Mucosa of rectum (tissue), 2 donors: ENCODE data around the gene KCNJ12.

Source experiments
- H3K27ac ChIP-seq, 2 donors: one replicate each; pipeline ENCODE4 v1.7.0; 2013; ENCODE audit warnings: inconsistent platforms in 2 of 2, low read depth in 2 of 2, low read length in 2 of 2
- H3K27me3 ChIP-seq, 2 donors: one replicate each; pipeline ENCODE4 v1.7.0; 2013; ENCODE audit warnings: low read length in 2 of 2; ENCODE audit not compliant: control insufficient read depth in 2 of 2, insufficient read depth in 2 of 2
- H3K36me3 ChIP-seq, 2 donors: one replicate each; pipeline ENCODE4 v1.7.0; 2013; ENCODE audit warnings: low read length in 2 of 2; ENCODE audit not compliant: control insufficient read depth in 2 of 2, insufficient read depth in 2 of 2
- H3K4me1 ChIP-seq, 2 donors: one replicate each; pipeline ENCODE4 v1.7.0; 2013; ENCODE audit warnings: low read length in 2 of 2, mild to moderate bottlenecking in 1 of 2; ENCODE audit not compliant: control insufficient read depth in 2 of 2, insufficient read depth in 2 of 2
- H3K4me3 ChIP-seq, 2 donors: one replicate each; pipeline ENCODE4 v1.7.0; 2013; ENCODE audit warnings: low read length in 2 of 2
- H3K9ac ChIP-seq, 2 donors: one replicate each; pipeline ENCODE4 v1.7.0; 2013; ENCODE audit warnings: low read length in 2 of 2, low read depth in 1 of 2, mild to moderate bottlenecking in 1 of 2
- H3K9me3 ChIP-seq, 2 donors: one replicate each; pipeline ENCODE4 v1.7.0; 2013; ENCODE audit warnings: low read length in 2 of 2; ENCODE audit not compliant: control insufficient read depth in 2 of 2
- donor health status: healthy.
- donor health status: Normal muscosa, but diverticular disease.

KCNJ12 gene

GRCh38 chr17:21368545-21369246 is 7.5 kb upstream of the KCNJ12 start:
- no peak overlapping the region for H3K27ac ChIP-seq
- H3K9ac ChIP-seq = no peak overlapping the region
- H3K27me3 ChIP-seq = peaks cover 0 to 4% of the 10 kb centered on the region in 2 donors
- H3K36me3 ChIP-seq = no peaks in the 10 kb centered on the region
- H3K4me1 ChIP-seq = no peaks in the 10 kb centered on the region
- no peak overlapping the region for H3K4me3 ChIP-seq
- no peaks in the 10 kb centered on the region for H3K9me3 ChIP-seq

- Histone ChIP-seq H3K9ac (no peak overlapping the region), H3K27ac (no peak overlapping the region), H3K27me3 (peaks cover 0 to 6% of the 10 kb centered on the region in 2 donors)
These were observed 6.8 kb upstream of the KCNJ12 start for GRCh38 chr17:21369395-21369794.

GRCh38 chr17:21370430-21370829 is 5.7 kb upstream of the KCNJ12 start:
- no peak overlapping the region for H3K9ac ChIP-seq

More at GRCh38 chr17:21369395-21369794, 6.8 kb upstream of the KCNJ12 start:
- Histone ChIP-seq H3K9me3 (no peaks in the 10 kb centered on the region), H3K36me3 (no peaks in the 10 kb centered on the region), H3K4me3 (no peak overlapping the region), H3K4me1 (no peaks in the 10 kb centered on the region)

GRCh38 chr17:21371511-21372081 is 4.6 kb upstream of the KCNJ12 start:
- H3K4me1 ChIP-seq = peaks cover 0 to 4% of the 10 kb centered on the region in 2 donors
- no peaks in the 10 kb centered on the region for H3K36me3 ChIP-seq
- no peaks in the 10 kb centered on the region for H3K9me3 ChIP-seq
- H3K9ac ChIP-seq = no peak overlapping the region
- peaks cover 5 to 9% of the 10 kb centered on the region in 2 donors for H3K27me3 ChIP-seq
- H3K27ac ChIP-seq = no peak overlapping the region
- H3K4me3 ChIP-seq = no peak overlapping the region

More at GRCh38 chr17:21370430-21370829, 5.7 kb upstream of the KCNJ12 start:
- Histone ChIP-seq H3K4me1 (no peaks in the 10 kb centered on the region), H3K4me3 (no peak overlapping the region), H3K27me3 (peaks cover 1 to 6% of the 10 kb centered on the region in 2 donors), H3K36me3 (no peaks in the 10 kb centered on the region), H3K27ac (no peak overlapping the region), H3K9me3 (no peaks in the 10 kb centered on the region)

GRCh38 chr17:21372256-21372954 is 3.8 kb upstream of the KCNJ12 start:
- Histone ChIP-seq H3K27me3 (peaks cover 8 to 10% of the 10 kb centered on the region in 2 donors), H3K9ac (no peak overlapping the region), H3K4me1 (peaks cover 0 to 6% of the 10 kb centered on the region in 2 donors), H3K9me3 (no peaks in the 10 kb centered on the region), H3K36me3 (no peaks in the 10 kb centered on the region), H3K27ac (no peak overlapping the region), H3K4me3 (no peak overlapping the region)

GRCh38 chr17:21373036-21373435 is 3.1 kb upstream of the KCNJ12 start:
- no peak overlapping the region for H3K9ac ChIP-seq
- H3K27me3 ChIP-seq = peaks cover 9 to 10% of the 10 kb centered on the region in 2 donors
- H3K4me3 ChIP-seq = no peak overlapping the region
- H3K27ac ChIP-seq = no peak overlapping the region
- peaks cover 5 to 13% of the 10 kb centered on the region in 2 donors for H3K4me1 ChIP-seq
- no peaks in the 10 kb centered on the region for H3K9me3 ChIP-seq
- no peaks in the 10 kb centered on the region for H3K36me3 ChIP-seq

GRCh38 chr17:21373696-21374440 is 2.3 kb upstream of the KCNJ12 start:
- no peak overlapping the region for H3K9ac ChIP-seq
- peaks cover 6 to 15% of the 10 kb centered on the region in 2 donors for H3K4me1 ChIP-seq
- H3K27me3 ChIP-seq = peaks cover 8 to 10% of the 10 kb centered on the region in 2 donors
- no peak overlapping the region for H3K4me3 ChIP-seq
- H3K27ac ChIP-seq = no peak overlapping the region
- no peaks in the 10 kb centered on the region for H3K36me3 ChIP-seq
- H3K9me3 ChIP-seq = no peaks in the 10 kb centered on the region

- H3K4me3 ChIP-seq = no peak overlapping the region
- H3K9me3 ChIP-seq = no peaks in the 10 kb centered on the region
- H3K27ac ChIP-seq = no peak overlapping the region
- peaks cover 8 to 10% of the 10 kb centered on the region in 2 donors for H3K27me3 ChIP-seq
- no peaks in the 10 kb centered on the region for H3K36me3 ChIP-seq
- H3K4me1 ChIP-seq = peaks cover 6 to 21% of the 10 kb centered on the region in 2 donors
- no peak overlapping the region for H3K9ac ChIP-seq
These were observed 1.6 kb upstream of the KCNJ12 start for GRCh38 chr17:21374441-21375161.

- Histone ChIP-seq H3K9me3 (no peaks in the 10 kb centered on the region), H3K36me3 (no peaks in the 10 kb centered on the region), H3K4me1 (peaks cover 10 to 21% of the 10 kb centered on the region in 2 donors), H3K4me3 (no peak overlapping the region), H3K27me3 (peaks cover 8 to 10% of the 10 kb centered on the region in 2 donors), H3K9ac (no peak overlapping the region), H3K27ac (no peak overlapping the region)
These were observed 996 bp upstream of the KCNJ12 start for GRCh38 chr17:21375162-21375560.
